ENCODE measurements around the gene SCN11A. TPM values are rescaled to one million over a fixed set of nuclear protein-coding genes. Genes with fewer than 3 reads are reported as not detected.

The SCN11A gene
- total RNA-seq, 1 experiment from 2014 or later, result 0.13 TPM

- DNase-seq (ENCODE audit: low spot score) (no peak), ATAC-seq (peak; percentile 29)
- H3K27ac Mint-ChIP-seq, result no peak overlapping the region
- TF ChIP-seq NFYB (CRISPR knock-in tag; conservative IDR thresholded peaks at IDR 0.05; ENCODE audit: low read depth) (no peak), ZBTB21 (CRISPR knock-in tag; IDR thresholded peaks at IDR 0.05; ENCODE audit: borderline replicate concordance) (no peak), ATF3 (CRISPR knock-in tag; conservative IDR thresholded peaks at IDR 0.05) (no peak), ZNF416 (CRISPR knock-in tag; IDR thresholded peaks at IDR 0.05) (no peak), HMGA2 (CRISPR knock-in tag; IDR thresholded peaks at IDR 0.05) (no peak), TEAD1 (CRISPR knock-in tag; IDR thresholded peaks at IDR 0.05) (no peak), IRF2 (CRISPR knock-in tag; IDR thresholded peaks at IDR 0.05; ENCODE audit: borderline replicate concordance, low read depth) (no peak)
- TF ChIP-seq, protein P1, sequence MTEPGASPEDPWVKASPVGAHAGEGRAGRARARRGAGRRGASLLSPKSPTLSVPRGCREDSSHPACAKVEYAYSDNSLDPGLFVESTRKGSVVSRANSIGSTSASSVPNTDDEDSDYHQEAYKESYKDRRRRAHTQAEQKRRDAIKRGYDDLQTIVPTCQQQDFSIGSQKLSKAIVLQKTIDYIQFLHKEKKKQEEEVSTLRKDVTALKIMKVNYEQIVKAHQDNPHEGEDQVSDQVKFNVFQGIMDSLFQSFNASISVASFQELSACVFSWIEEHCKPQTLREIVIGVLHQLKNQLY (CRISPR knock-in tag; IDR thresholded peaks at IDR 0.05), result no peak
- TF ChIP-seq, protein P2, sequence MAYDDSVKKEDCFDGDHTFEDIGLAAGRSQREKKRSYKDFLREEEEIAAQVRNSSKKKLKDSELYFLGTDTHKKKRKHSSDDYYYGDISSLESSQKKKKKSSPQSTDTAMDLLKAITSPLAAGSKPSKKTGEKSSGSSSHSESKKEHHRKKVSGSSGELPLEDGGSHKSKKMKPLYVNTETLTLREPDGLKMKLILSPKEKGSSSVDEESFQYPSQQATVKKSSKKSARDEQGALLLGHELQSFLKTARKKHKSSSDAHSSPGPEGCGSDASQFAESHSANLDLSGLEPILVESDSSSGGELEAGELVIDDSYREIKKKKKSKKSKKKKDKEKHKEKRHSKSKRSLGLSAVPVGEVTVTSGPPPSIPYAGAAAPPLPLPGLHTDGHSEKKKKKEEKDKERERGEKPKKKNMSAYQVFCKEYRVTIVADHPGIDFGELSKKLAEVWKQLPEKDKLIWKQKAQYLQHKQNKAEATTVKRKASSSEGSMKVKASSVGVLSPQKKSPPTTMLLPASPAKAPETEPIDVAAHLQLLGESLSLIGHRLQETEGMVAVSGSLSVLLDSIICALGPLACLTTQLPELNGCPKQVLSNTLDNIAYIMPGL (CRISPR knock-in tag; IDR thresholded peaks at IDR 0.05), result no peak
- TF ChIP-seq, protein P3, sequence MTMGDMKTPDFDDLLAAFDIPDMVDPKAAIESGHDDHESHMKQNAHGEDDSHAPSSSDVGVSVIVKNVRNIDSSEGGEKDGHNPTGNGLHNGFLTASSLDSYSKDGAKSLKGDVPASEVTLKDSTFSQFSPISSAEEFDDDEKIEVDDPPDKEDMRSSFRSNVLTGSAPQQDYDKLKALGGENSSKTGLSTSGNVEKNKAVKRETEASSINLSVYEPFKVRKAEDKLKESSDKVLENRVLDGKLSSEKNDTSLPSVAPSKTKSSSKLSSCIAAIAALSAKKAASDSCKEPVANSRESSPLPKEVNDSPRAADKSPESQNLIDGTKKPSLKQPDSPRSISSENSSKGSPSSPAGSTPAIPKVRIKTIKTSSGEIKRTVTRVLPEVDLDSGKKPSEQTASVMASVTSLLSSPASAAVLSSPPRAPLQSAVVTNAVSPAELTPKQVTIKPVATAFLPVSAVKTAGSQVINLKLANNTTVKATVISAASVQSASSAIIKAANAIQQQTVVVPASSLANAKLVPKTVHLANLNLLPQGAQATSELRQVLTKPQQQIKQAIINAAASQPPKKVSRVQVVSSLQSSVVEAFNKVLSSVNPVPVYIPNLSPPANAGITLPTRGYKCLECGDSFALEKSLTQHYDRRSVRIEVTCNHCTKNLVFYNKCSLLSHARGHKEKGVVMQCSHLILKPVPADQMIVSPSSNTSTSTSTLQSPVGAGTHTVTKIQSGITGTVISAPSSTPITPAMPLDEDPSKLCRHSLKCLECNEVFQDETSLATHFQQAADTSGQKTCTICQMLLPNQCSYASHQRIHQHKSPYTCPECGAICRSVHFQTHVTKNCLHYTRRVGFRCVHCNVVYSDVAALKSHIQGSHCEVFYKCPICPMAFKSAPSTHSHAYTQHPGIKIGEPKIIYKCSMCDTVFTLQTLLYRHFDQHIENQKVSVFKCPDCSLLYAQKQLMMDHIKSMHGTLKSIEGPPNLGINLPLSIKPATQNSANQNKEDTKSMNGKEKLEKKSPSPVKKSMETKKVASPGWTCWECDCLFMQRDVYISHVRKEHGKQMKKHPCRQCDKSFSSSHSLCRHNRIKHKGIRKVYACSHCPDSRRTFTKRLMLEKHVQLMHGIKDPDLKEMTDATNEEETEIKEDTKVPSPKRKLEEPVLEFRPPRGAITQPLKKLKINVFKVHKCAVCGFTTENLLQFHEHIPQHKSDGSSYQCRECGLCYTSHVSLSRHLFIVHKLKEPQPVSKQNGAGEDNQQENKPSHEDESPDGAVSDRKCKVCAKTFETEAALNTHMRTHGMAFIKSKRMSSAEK (CRISPR knock-in tag; IDR thresholded peaks at IDR 0.05; ENCODE audit: borderline replicate concordance), result no peak
- TF ChIP-seq, protein P4, sequence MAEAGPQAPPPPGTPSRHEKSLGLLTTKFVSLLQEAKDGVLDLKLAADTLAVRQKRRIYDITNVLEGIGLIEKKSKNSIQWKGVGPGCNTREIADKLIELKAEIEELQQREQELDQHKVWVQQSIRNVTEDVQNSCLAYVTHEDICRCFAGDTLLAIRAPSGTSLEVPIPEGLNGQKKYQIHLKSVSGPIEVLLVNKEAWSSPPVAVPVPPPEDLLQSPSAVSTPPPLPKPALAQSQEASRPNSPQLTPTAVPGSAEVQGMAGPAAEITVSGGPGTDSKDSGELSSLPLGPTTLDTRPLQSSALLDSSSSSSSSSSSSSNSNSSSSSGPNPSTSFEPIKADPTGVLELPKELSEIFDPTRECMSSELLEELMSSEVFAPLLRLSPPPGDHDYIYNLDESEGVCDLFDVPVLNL (CRISPR knock-in tag; IDR thresholded peaks at IDR 0.05; ENCODE audit: borderline replicate concordance, low read depth), result no peak
- no peak overlapping the region for H3K4me3 Mint-ChIP-seq
- peaks cover 52% of the 10 kb centered on the region for H3K36me3 Mint-ChIP-seq
- ChIA-PET POLR2A (no interaction called here), CTCF (interaction anchor here (0.8 to 2.5 kb wide), 3 partner anchors 11 to 195 kb away, joined by 3 to 9 read pairs (median 7); no protein-coding TSS in a partner anchor)
- no peaks in the 10 kb centered on the region for H3K27me3 Mint-ChIP-seq (ENCODE audit: low read depth)
- no peaks in the 10 kb centered on the region for H3K9me3 Mint-ChIP-seq
- no peaks in the 10 kb centered on the region for H3K4me1 Mint-ChIP-seq
These were observed 45.0 kb upstream of the SCN11A start for GRCh38 chr3:39096775-39097174.

DNA sequence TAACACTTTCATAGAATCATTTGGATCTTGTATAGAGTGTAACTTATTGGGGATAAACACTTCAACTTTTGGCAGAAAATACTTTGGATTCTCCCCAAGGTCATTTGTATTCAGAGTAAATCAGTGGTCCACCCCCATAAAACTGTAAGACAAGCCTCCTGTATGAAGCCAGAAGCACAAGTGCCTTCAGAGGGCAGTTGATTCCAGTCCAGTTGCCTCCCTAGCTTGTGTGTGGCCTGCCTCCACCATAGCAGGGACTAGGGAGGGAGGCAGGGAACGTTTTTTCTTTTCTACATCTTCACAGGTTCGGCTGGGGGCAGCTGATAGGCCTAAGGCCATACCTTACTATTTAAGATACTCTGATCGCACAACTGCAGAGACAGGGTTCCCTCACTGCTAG, 44.0 kb upstream of the SCN11A start:
- H3K27me3 Mint-ChIP-seq (ENCODE audit: low read depth), result no peaks in the 10 kb centered on the region
- no peak overlapping the region for H3K4me3 Mint-ChIP-seq
- H3K27ac Mint-ChIP-seq, result no peak overlapping the region
- ChIA-PET CTCF (interaction anchor here (2.5 kb wide), 1 partner anchor 193 kb away, joined by 7 read pairs; no protein-coding TSS in a partner anchor), POLR2A (no interaction called here)
- H3K36me3 Mint-ChIP-seq, result peaks cover 50% of the 10 kb centered on the region
- TF ChIP-seq, protein P5, sequence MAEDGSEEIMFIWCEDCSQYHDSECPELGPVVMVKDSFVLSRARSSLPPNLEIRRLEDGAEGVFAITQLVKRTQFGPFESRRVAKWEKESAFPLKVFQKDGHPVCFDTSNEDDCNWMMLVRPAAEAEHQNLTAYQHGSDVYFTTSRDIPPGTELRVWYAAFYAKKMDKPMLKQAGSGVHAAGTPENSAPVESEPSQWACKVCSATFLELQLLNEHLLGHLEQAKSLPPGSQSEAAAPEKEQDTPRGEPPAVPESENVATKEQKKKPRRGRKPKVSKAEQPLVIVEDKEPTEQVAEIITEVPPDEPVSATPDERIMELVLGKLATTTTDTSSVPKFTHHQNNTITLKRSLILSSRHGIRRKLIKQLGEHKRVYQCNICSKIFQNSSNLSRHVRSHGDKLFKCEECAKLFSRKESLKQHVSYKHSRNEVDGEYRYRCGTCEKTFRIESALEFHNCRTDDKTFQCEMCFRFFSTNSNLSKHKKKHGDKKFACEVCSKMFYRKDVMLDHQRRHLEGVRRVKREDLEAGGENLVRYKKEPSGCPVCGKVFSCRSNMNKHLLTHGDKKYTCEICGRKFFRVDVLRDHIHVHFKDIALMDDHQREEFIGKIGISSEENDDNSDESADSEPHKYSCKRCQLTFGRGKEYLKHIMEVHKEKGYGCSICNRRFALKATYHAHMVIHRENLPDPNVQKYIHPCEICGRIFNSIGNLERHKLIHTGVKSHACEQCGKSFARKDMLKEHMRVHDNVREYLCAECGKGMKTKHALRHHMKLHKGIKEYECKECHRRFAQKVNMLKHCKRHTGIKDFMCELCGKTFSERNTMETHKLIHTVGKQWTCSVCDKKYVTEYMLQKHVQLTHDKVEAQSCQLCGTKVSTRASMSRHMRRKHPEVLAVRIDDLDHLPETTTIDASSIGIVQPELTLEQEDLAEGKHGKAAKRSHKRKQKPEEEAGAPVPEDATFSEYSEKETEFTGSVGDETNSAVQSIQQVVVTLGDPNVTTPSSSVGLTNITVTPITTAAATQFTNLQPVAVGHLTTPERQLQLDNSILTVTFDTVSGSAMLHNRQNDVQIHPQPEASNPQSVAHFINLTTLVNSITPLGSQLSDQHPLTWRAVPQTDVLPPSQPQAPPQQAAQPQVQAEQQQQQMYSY (CRISPR knock-in tag; IDR thresholded peaks at IDR 0.05), result no peak
- TF ChIP-seq ERG (CRISPR knock-in tag; IDR thresholded peaks at IDR 0.05), result no peak
- no peak for TF ChIP-seq SOX15 (CRISPR knock-in tag; IDR thresholded peaks at IDR 0.05)
- no peaks in the 10 kb centered on the region for H3K9me3 Mint-ChIP-seq
- ATAC-seq, result no peak
- H3K4me1 Mint-ChIP-seq, result no peaks in the 10 kb centered on the region
- no peak for DNase-seq (ENCODE audit: low spot score)

Data from WTC11 (cell line).